ENCODE measurements around the gene GABRA4. TPM values are rescaled to one million over a fixed set of nuclear protein-coding genes. Genes with fewer than 3 reads are reported as not detected.

Gene GABRA4
- total RNA-seq, 2 experiments from 2014 or later: not detected

- H3K27ac ChIP-seq (ENCODE audit: low read depth, low read length, poor library complexity, severe bottlenecking): no peak overlapping the region
- H3K4me2 ChIP-seq (ENCODE audit: low read length): no peak overlapping the region
- DNase-seq (ENCODE audit: low spot score): no peak
- no peaks in the 10 kb centered on the region for H3K9me3 ChIP-seq (ENCODE audit: low read length)
- H3K9me2 ChIP-seq (ENCODE audit: insufficient read depth, low read length): no peaks in the 10 kb centered on the region
- no peaks in the 10 kb centered on the region for H3K36me3 ChIP-seq (ENCODE audit: insufficient read depth, low read length)
- no peak overlapping the region for H2AFZ ChIP-seq (ENCODE audit: low read length)
- BruUV-seq (replicated peaks): no TSS peak
- POLR2A ChIA-PET: no interaction called here
- H3K4me3 ChIP-seq (ENCODE audit: low read depth, low read length, poor library complexity, severe bottlenecking): no peak overlapping the region
- no peaks in the 10 kb centered on the region for H3K79me2 ChIP-seq (ENCODE audit: insufficient read depth, low read depth, low read length)
- H3K4me1 ChIP-seq (ENCODE audit: insufficient read depth, low read length, poor library complexity, severe bottlenecking): no peaks in the 10 kb centered on the region
- H4K20me1 ChIP-seq (ENCODE audit: insufficient read depth, low read length): no peaks in the 10 kb centered on the region
- TF ChIP-seq, protein P1, sequence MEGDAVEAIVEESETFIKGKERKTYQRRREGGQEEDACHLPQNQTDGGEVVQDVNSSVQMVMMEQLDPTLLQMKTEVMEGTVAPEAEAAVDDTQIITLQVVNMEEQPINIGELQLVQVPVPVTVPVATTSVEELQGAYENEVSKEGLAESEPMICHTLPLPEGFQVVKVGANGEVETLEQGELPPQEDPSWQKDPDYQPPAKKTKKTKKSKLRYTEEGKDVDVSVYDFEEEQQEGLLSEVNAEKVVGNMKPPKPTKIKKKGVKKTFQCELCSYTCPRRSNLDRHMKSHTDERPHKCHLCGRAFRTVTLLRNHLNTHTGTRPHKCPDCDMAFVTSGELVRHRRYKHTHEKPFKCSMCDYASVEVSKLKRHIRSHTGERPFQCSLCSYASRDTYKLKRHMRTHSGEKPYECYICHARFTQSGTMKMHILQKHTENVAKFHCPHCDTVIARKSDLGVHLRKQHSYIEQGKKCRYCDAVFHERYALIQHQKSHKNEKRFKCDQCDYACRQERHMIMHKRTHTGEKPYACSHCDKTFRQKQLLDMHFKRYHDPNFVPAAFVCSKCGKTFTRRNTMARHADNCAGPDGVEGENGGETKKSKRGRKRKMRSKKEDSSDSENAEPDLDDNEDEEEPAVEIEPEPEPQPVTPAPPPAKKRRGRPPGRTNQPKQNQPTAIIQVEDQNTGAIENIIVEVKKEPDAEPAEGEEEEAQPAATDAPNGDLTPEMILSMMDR (conservative IDR thresholded peaks at IDR 0.05; ENCODE audit: low read length): no peak
- no peak for TF ChIP-seq EZH2phosphoT487 (IDR thresholded peaks at IDR 0.05; ENCODE audit: borderline replicate concordance, low read depth, low read length)
- CTCF ChIA-PET (ENCODE audit: unreplicated experiment): no interaction called here
- intact Hi-C loops (cut with micrococcal nuclease; ENCODE audit: unreplicated experiment): loop anchor here (5.0 kb wide), 1 partner anchor 191 kb away; no protein-coding TSS in a partner anchor
Measured at GRCh38 chr4:46930891-46931290, 62.5 kb downstream of the GABRA4 start.

DNA sequence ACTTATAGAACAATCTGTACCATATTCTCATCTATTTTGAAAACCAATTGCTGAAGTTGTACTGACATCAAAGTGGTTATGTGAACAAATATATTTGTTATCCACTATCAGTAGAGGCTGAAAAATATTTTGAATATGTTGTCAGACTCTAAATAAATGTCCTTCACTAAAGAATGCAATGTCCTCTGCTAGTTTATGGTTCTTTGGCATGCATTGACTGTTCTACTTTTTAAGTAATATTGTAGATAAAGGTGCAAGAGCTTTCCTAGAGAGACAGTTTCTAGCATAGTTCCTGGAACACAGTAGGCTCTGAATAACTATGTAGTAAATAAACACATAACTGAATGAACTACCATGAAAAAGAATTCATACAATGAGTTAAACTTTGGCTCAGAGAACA lies 66.2 kb downstream of the GABRA4 start:
- H2AFZ ChIP-seq (ENCODE audit: low read length): no peak overlapping the region
- no peaks in the 10 kb centered on the region for H4K20me1 ChIP-seq (ENCODE audit: insufficient read depth, low read length)
- no TSS peak for BruUV-seq (replicated peaks)
- no peak overlapping the region for H3K27ac ChIP-seq (ENCODE audit: low read depth, low read length, poor library complexity, severe bottlenecking)
- H3K9me3 ChIP-seq (ENCODE audit: low read length): no peaks in the 10 kb centered on the region
- H3K4me1 ChIP-seq (ENCODE audit: insufficient read depth, low read length, poor library complexity, severe bottlenecking): no peaks in the 10 kb centered on the region
- CTCF ChIA-PET (ENCODE audit: unreplicated experiment): no interaction called here
- POLR2A ChIA-PET: no interaction called here
- no peaks in the 10 kb centered on the region for H3K36me3 ChIP-seq (ENCODE audit: insufficient read depth, low read length)
- H3K9me2 ChIP-seq (ENCODE audit: insufficient read depth, low read length): no peaks in the 10 kb centered on the region
- TF ChIP-seq, protein P1 (conservative IDR thresholded peaks at IDR 0.05; ENCODE audit: low read length): no peak
- TF ChIP-seq EZH2phosphoT487 (IDR thresholded peaks at IDR 0.05; ENCODE audit: borderline replicate concordance, low read depth, low read length): no peak
- DNase-seq (ENCODE audit: low spot score): no peak
- H3K79me2 ChIP-seq (ENCODE audit: insufficient read depth, low read depth, low read length): no peaks in the 10 kb centered on the region
- H3K4me2 ChIP-seq (ENCODE audit: low read length): no peak overlapping the region
- no peak overlapping the region for H3K4me3 ChIP-seq (ENCODE audit: low read depth, low read length, poor library complexity, severe bottlenecking)
- intact Hi-C loops (cut with micrococcal nuclease; ENCODE audit: unreplicated experiment): no loop called here

- Histone ChIP-seq H3K9me3 (ENCODE audit: low read length) (no peaks in the 10 kb centered on the region), H3K36me3 (ENCODE audit: insufficient read depth, low read length) (no peaks in the 10 kb centered on the region), H3K4me1 (ENCODE audit: insufficient read depth, low read length, poor library complexity, severe bottlenecking) (no peaks in the 10 kb centered on the region), H3K4me2 (ENCODE audit: low read length) (no peak overlapping the region), H2AFZ (ENCODE audit: low read length) (no peak overlapping the region), H4K20me1 (ENCODE audit: insufficient read depth, low read length) (no peaks in the 10 kb centered on the region), H3K9me2 (ENCODE audit: insufficient read depth, low read length) (no peaks in the 10 kb centered on the region), H3K27ac (ENCODE audit: low read depth, low read length, poor library complexity, severe bottlenecking) (no peak overlapping the region), H3K4me3 (ENCODE audit: low read depth, low read length, poor library complexity, severe bottlenecking) (no peak overlapping the region), H3K79me2 (ENCODE audit: insufficient read depth, low read depth, low read length) (no peaks in the 10 kb centered on the region)
- TF ChIP-seq EZH2phosphoT487 (IDR thresholded peaks at IDR 0.05; ENCODE audit: borderline replicate concordance, low read depth, low read length): no peak
- TF ChIP-seq, protein P1 (conservative IDR thresholded peaks at IDR 0.05; ENCODE audit: low read length): no peak
- BruUV-seq (replicated peaks): no TSS peak
- ChIA-PET POLR2A (no interaction called here), CTCF (ENCODE audit: unreplicated experiment) (no interaction called here)
- intact Hi-C loops (cut with micrococcal nuclease; ENCODE audit: unreplicated experiment): no loop called here
- DNase-seq (ENCODE audit: low spot score): no peak
Measured at GRCh38 chr4:46924789-46925529, 68.4 kb downstream of the GABRA4 start.

Measured in OCI-LY7 (cell line).